Lower leg skin (tissue), 4 donors: ENCODE data around the gene BSG. TPM values are rescaled to one million over a fixed set of nuclear protein-coding genes. Genes with fewer than 3 reads are reported as not detected.

Experiments
- DNase-seq, 2 donors: peaks; one replicate each; pipeline ENCODE4 v3.0.0-alpha.2; 2019; ENCODE audit warnings: low spot score in 2 of 2
- H3K4me3 ChIP-seq: fragments of 200-600 bp; sonication (generic); 2 replicates; pipeline ENCODE4 v1.5.1; 2017; ENCODE audit warnings: mild to moderate bottlenecking, low read depth; ENCODE audit not compliant: poor library complexity, severe bottlenecking
- POLR2A ChIP-seq, 2 donors: fragments of 450-650 bp; IDR thresholded peaks; one replicate each; pipeline ENCODE4 v1.6.1; 2016 to 2017; ENCODE audit warnings: antibody characterized with exemption in 2 of 2, mild to moderate bottlenecking in 1 of 2, moderate library complexity in 1 of 2
- WGBS, 2 donors: methylation state at CpG; one replicate each; pipeline ENCODE4 v1.1.5; 2018; 5-methylcytosine and 5-hydroxymethylcytosine counted together
- intact Hi-C: fragments of 100-400 bp; cut with DNase I; formaldehyde crosslinking; loops from one replicate; pipeline ENCODE4 v1.15.0; 2023; ENCODE audit warnings: low total_unique reads
- total RNA-seq, 4 donors: library from RNA; depleted of rRNA; stranded (reverse); fragments of >200 nt; gene quantifications; one replicate each; pipeline ENCODE4 v1.1.0, GENCODE V29; 2016
- TF ChIP-seq, protein P1 (sequence below), 3 donors: fragments of 450-650 bp; IDR thresholded peaks; one replicate each; pipeline ENCODE4 v1.5.1; 2016; ENCODE audit warnings: antibody characterized with exemption in 3 of 3, mild to moderate bottlenecking in 3 of 3, moderate library complexity in 2 of 3

Gene BSG
- total RNA-seq, 4 donors from 2014 or later, result 288 to 344 (median 307) TPM

GRCh38 chr19:577439-578392, 5.3 kb downstream of the BSG start:
- DNase-seq, result no peak
- no peak overlapping the region for H3K4me3 ChIP-seq
- intact Hi-C loops, result no loop called here
- 91 to 92% methylated on average over 58 to 66 of the region's 66 CpGs for WGBS, 2 donors
- no peak for TF ChIP-seq POLR2A (IDR thresholded peaks at IDR 0.05)
- TF ChIP-seq, protein P1, sequence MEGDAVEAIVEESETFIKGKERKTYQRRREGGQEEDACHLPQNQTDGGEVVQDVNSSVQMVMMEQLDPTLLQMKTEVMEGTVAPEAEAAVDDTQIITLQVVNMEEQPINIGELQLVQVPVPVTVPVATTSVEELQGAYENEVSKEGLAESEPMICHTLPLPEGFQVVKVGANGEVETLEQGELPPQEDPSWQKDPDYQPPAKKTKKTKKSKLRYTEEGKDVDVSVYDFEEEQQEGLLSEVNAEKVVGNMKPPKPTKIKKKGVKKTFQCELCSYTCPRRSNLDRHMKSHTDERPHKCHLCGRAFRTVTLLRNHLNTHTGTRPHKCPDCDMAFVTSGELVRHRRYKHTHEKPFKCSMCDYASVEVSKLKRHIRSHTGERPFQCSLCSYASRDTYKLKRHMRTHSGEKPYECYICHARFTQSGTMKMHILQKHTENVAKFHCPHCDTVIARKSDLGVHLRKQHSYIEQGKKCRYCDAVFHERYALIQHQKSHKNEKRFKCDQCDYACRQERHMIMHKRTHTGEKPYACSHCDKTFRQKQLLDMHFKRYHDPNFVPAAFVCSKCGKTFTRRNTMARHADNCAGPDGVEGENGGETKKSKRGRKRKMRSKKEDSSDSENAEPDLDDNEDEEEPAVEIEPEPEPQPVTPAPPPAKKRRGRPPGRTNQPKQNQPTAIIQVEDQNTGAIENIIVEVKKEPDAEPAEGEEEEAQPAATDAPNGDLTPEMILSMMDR (IDR thresholded peaks at IDR 0.05), result no peak

GRCh38 chr19:579111-579841, 6.9 kb downstream of the BSG start:
- H3K4me3 ChIP-seq, result no peak overlapping the region
- TF ChIP-seq, protein P1 (IDR thresholded peaks at IDR 0.05), result no peak
- no peak for TF ChIP-seq POLR2A (IDR thresholded peaks at IDR 0.05)
- no peak for DNase-seq
- WGBS, 2 donors, result 91% methylated on average over 27 to 46 of the region's 46 CpGs
- intact Hi-C loops, result no loop called here

DNA sequence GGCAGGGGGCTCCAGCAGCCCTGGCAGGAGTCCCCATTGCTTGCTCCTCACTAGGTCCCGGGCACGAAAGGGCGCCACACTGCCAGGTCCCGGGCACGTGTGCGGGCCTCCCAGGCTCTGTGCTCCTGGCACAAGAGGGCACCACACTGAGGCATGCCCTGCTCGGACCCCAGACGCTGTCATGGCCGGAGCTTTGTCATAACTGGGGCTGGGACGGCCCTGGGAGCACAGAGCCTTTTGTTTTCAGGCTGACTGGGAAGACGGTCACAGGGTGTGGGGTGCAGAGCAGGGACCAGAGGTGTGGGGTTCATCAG, 7.4 kb downstream of the BSG start:
- TF ChIP-seq POLR2A (IDR thresholded peaks at IDR 0.05), result no peak
- TF ChIP-seq, protein P1 (IDR thresholded peaks at IDR 0.05), result no peak
- 86 to 88% methylated on average over 11 of the region's 11 CpGs for WGBS, 2 donors
- H3K4me3 ChIP-seq, result no peak overlapping the region
- no peak for DNase-seq
- intact Hi-C loops, result no loop called here

GRCh38 chr19:580274-580835, 8.0 kb downstream of the BSG start:
- intact Hi-C loops, result no loop called here
- TF ChIP-seq, protein P1 (IDR thresholded peaks at IDR 0.05), result no peak
- TF ChIP-seq POLR2A (IDR thresholded peaks at IDR 0.05), result no peak
- 86 to 95% methylated on average over 17 to 22 of the region's 22 CpGs for WGBS, 2 donors
- DNase-seq, result no peak
- no peak overlapping the region for H3K4me3 ChIP-seq

DNA sequence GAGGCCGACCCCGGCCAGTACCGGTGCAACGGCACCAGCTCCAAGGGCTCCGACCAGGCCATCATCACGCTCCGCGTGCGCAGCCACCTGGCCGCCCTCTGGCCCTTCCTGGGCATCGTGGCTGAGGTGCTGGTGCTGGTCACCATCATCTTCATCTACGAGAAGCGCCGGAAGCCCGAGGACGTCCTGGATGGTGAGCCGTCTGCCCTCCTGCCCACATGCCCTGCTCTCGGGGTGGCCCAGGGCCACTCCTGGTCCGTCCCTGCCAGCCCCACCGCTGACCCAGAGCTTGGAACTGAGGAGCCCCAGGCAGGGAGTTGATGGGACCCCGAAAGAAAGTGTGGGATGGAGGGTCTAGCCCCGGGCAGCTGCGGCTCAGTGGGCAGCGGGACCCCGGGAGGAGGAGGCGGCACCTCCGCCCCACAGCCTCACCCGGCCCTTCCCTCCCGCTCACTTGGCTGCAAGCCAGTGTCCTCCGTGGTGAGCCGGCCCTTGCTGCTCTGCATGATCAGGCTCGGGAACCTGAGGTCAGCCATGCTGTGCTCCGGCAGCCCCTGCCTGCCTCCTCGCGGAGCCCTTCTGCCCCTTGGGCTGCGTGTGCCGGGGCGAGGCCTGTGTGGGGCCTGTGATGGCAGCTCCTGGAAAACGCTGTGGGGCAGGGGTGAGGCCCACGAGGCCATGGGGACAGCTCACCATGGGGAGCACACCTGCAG, 9.2 kb downstream of the BSG start:
- intact Hi-C loops, result no loop called here
- TF ChIP-seq POLR2A (IDR thresholded peaks at IDR 0.05), result no peak
- no peak for DNase-seq
- H3K4me3 ChIP-seq, result no peak overlapping the region
- 88 to 92% methylated on average over 30 to 38 of the region's 40 CpGs for WGBS, 2 donors
